ENCODE results near the gene WWTR1.

WWTR1 gene

DNA sequence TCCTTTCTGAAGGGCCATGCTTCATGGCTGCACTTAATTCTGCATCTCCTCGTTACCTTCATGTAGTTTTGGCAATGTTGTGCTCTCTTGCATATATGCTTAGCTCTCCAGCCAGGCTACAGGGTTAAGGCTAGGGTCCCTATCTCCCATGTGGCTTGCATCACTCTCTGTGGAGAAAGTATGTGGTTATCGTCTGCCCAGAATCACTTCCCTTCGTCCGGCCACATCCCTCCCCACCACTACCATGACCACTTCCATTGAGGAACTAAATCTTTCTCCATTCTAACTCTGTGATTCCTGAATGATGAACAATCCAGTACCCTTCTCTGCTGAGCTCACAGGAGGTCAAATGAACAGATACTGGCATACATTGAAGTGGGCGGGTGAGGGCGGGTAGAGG, 34.0 kb downstream of the WWTR1 start:
- no peak for DNase-seq (ENCODE audit: low read depth, low spot score)

DNA sequence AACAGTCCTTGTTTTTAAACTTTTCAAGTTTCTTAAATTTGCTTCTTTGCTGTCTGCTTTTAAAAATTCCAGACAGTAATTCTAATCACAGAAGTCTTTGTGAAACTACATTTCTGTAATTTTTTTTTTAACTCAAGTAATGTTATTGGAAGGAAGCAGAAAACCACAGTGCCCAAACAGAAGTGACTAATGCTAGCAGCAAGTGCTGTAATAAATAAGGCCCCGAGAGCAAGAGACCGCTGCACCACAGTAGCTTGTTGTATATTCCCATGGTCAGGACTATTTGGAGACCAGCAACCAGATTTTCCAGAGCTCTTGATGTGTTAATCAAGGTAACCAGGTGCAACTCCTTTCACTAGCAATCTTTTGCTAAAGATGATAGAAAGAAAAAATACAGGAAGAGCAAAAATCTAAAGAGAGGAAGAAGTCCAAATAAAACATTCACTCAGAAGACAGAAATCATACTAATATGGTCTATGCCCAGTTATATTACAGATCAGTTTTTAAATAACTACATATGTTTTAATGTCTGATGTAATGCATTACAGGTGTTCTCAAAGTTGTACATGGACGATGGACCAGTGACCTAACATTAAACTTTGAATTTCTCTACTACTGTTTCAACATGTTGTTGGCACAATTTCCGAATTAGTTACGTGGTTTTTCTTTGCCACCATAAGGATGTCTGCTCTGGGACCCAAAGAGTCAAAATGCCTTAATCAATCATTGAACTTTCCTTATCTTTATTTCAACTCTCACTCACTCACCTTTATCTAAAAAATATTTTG, 36.4 kb downstream of the WWTR1 start:
- no peak for DNase-seq (ENCODE audit: low read depth, low spot score)

DNA sequence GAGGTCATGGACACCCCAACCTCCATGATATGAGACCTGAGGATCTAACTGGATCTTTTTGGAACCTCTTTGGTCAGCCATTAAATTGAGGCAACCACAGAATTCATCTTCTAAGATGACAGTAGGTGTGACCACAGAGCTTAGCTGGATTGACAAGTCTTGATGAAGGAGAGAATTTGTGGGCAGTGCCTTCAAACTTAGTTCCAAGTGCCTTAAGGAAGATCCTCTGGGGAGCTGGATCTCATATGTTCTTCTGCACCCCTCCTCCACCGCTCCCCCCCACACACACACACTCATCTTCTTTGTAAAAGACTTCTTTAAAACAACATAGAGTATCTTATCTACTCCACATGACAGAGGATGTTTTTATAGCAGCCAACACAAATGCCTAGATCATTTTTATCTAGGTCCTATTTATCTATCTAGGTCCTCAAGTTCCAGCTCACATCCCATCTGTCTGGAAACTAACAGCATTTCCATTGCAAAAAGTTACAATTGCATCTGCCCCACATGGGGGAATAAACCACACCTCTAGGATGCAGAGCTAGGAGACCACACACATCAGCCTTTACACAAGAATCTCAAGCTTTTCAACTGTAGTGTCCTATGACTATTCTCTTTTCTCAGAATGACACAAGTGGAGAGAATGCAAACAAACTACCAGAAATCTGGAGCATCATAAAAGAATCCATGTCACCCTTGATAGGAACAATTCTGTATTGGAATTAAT, 37.4 kb downstream of the WWTR1 start:
- no peak for DNase-seq (ENCODE audit: low read depth, low spot score)

DNA sequence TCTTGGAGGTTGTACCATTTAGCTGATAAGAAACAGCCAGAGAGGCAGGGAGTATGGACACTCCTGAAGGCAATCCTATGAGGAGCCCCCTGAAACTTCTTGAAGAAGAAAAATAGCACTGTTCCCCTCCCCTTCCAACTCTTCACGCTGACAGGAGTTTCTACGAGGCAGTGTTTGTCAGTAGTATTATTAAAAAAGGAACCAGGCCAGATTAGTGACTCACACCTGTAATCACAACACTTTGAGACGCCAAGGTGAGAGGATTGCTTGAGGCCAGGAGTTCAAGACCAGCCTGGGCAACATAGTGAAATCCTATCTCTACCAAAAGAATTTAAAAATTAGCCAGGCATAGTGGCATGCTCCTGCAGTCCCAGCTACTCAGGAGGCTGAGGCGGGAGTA, 38.7 kb downstream of the WWTR1 start:
- DNase-seq (ENCODE audit: low read depth, low spot score), result no peak

DNA sequence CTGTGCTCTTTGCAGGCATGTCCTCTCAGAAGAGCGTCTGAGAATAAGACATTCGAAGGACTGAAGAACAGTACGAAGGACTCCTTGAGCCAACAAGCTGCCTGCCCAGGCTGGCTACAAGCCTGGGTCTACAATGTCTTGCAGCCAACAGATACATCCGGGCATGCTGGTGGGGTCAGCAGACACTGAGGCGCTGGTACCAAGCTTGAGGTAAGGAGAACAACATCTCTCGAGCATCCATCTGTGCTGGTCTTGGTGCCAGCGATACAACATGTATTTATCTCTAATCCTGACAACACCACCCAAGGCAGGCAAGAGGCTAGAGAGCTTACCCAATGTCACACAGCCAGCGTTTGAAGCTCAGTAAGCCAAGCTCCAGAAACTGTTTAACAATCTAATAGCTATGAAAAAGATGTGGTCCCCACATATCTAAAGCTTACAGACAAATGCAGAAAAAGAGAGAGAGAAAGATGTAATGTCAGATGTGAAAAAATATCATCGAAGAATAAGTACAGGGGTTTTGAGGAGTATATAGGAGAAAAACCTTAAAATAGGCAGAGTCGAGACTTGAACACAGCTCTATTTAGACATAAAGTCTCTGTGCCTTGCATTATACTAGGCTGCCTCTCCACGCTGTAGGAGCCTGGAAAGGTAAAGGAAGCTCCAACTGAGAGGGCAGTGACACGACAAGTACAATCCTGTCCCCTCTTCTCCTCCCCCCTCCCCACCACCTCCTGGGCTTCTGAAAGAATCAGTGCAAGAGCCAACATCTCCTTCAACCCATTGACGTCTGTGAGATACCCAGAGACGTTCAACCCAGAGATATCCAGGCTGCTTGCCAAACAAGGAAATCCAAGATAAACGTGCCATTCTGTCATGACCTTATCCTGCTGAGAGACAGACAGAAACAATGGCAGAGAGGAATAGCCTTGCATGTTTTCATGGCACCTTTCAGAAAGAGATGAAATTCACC, 39.4 kb downstream of the WWTR1 start:
- DNase-seq (ENCODE audit: low read depth, low spot score), result no peak

DNA sequence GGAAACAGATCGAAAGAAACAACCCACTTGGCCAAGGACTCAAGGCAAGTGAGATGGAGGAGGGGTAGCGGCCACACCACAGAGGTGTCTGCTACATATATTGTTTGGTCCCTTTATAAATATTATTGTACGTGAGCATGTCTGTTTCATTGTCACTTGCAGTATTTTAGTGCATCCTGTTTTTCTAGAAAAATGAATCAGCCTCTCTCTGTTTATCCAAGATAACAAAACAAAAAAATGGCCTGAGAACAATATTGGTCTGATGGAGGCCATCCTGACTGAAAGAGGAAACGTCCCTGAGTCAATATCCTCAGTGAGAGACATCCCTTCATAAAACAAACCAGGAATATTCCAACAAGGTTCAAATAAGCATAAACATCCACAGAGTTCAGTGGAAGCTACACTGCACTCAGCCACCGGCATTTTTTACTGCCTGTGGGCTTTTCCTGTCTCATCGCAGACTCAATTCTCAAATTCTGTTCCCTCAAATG, 42.0 kb downstream of the WWTR1 start:
- no peak for DNase-seq (ENCODE audit: low read depth, low spot score)

DNA sequence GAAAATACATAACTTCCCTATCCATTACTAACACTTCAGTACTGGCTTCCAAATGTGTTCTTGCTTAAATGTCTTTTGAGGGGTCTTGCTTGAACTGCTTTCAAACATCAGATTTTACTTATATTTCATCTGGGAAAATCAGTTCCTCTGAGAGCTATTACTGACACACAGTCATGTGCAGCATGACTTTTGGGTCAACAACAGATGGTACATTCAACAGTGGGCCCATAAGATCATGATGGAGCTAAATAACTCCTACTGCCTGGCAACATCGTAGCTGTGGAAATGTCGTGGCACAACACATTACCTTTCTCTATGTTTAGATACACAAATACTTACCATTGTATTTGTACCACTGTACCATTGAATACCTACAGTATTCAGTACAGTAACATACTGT, 43.8 kb downstream of the WWTR1 start:
- DNase-seq (ENCODE audit: low read depth, low spot score), result no peak

DNA sequence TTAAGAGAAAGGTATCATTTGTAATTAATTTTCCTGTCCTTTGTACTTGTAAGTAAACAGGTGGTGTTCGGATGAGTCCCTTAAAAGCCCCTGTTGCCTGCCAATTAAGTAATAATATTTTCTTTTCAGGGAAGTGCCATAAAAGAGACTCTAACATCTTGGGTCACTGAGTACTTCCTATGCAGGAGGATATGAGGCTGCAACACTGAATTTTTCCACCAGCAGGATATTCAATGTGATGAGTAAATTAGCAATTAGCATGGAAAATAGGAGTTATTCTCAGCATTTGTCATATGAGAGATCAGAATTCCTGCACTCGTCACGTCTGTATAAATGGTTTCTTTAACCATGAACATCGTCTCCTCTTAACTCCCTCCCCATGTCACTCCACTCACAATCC, 45.4 kb downstream of the WWTR1 start:
- DNase-seq (ENCODE audit: low read depth, low spot score), result no peak

DNA sequence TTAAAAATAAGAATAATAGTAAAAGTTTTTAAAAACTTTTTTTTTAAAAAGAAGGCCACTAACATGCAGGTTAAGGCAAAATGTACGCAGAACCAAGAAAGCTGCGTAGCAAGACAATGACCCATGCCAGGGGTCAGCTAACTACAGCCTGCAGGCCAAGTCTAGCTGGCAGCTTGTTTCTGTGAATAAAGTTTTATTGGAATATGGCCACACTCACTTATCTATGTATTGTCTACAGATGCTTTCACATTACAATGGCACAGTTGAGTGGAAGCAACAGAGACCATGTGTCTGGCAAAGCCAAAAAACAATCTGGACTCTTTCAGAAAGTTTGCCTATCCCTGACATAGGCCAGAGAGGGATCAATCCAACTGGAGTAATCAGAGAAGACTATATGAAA, 46.7 kb downstream of the WWTR1 start:
- DNase-seq (ENCODE audit: low read depth, low spot score), result no peak

DNA sequence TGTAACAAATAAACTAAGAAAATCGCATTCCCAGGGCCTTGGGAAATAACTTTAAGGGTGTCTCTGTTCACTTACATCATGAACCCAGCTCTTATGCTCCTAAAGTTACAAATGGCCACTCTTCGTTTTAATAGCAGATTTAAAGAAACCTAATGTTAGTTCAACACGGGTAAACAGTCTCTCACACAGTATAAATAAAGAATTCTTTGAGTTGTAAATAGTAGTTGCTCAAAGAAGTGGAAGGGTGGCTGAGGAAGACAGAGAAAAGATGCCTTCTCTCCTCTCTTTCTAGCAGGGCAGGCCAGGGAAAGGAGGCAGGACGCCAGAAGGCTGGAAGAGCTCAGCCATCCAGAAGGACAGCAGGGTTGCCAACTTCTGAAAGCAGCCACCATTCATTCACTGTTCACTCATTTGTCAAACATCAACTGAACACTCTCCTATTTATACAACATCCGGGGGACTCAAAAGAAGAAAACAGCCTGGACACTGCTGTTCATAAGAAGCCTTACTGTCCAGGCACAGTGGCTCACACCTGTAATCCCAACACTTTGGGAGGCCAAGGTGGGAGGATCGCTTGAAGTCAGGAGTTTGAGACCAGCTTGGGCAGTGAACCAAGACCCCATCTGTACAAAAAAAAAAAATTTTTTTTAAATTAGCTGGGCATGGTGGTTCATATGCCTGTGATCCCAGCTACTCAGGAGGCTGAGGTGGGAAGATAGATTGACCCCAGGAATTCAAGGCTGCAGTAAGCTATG, 47.3 kb downstream of the WWTR1 start:
- no peak for DNase-seq (ENCODE audit: low read depth, low spot score)

DNA sequence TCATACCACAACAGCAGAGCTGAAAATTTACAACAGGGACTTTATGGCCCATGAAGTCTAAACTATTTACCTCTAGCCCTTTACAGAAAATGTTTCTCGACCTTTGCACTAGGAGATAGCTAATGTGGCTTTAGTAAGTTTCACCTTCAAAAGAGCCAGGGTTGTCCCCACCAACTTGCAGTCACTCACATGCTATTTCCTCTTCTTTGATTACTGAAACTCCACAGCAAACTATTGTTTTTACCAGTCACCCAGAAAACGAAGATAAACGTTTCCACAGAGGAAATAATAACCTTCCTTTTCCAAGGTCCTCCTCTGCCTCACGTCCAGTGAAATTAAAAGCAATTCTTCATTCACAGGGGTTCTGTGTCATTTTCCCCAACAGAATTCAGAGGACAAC, 48.2 kb downstream of the WWTR1 start:
- no peak for DNase-seq (ENCODE audit: low read depth, low spot score)

DNA sequence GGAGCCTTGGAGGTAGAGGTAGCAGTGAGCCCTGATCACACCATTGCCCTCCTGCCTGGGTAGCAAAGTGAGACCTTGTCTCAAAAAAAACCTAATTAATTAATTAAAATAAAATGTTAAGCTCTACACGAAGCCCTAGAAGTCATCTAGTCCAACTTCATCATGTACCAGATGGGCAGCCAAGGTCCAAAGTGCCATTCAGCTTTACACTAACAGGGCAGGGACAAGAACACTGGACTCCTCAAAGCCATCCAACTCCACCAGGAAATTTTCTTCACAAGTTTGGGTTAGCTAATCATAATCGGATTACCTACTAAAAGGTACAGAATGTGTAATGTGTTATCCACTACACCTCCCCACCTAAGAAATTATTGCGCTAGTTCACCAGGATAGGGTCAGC, 48.8 kb downstream of the WWTR1 start:
- no peak for DNase-seq (ENCODE audit: low read depth, low spot score)

DNA sequence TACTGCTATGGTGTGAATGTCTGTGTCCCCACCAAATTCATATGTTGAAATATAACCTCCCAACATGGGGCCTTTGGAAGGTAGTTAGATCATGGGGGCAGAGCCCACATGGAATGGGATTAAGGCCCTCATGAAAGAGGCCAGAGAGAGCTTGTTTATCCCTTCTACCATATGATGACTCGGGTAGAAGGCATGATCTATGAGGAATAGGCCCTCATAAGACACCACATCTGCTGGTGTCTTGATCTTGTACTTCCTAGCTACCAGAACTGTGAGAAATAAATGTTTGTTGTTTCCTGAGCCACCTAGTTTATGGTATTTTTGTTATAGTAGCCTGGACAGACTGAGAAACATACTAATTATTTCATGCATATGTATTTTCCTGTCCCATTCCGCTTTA, 51.9 kb downstream of the WWTR1 start:
- DNase-seq (ENCODE audit: low read depth, low spot score), result no peak

DNA sequence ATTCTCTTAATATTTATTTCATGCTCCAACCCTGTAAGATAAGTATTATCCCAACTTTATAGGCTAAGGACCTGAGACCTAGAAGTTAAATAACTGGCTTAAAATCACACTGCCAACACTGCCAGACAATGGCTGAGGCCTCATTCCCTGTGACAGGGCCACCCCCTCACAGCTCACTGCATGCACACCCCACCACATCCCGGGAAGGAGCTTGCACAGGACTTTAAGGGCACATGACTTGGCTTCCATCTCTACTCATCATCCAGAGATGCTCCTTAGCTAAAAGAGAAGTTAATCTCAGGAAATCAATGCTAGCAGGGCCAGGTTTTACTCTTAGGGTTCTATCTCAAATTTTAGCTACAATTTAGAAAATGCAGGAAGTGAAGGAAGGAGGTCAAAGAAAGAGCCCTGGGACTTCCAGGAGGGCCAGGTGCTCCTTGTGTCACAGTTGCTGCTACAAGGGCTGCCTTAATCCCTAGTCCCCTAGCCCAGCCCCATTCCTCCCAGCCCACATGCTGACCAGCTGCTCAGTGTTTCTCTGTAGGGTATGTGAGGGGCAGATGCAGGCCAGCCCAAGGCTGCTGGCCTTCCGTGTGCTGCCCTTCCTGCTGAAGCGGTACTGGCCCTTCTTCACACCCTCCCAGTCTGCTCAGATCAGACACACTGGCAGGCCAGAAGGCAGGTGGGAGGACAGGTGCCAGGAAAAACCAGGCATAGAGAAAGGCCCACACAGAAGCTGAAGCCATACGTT, 53.5 kb downstream of the WWTR1 start:
- DNase-seq (ENCODE audit: low read depth, low spot score), result no peak

DNA sequence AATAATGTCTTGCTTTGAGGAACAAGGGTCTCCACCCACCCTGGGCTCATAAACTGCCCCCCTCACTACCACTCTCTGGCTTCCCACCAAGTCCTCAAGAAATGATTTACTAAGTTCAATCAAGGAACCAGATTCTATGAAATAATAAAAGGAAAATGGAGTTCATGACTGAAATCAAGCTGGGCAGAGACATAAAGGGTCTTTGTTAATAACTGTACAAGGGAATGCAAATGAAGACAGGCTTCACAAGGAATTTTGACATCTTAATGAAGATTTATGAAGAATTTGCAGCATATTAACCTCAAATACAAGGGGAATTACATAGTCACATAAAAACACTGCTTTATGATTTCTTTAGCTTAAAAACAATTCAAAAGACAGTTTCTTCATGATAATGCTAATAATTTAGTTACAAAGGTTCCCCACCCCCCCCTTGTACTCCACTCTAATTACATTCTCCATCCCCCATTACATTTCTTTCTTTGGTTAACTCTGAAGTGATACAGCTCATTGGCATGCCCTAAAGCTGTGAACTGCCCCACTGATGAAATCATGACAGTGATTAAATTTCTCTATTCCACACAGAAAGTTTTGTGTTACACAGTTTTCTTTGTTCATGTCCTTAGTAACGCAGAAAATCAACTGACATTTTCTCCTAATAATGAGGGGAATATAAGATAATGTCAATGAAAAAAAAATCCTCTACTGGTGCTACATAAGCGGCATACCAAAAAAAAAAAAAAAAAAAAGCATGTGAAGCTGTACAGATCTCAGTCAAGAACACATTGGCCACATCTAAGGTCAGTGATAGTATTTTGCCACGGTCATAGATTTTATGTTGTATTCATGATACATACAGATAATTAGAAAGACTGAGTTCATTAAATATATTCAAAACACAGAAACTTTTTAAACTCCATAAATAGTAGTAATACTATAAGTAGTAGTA, 54.4 kb downstream of the WWTR1 start:
- no peak for DNase-seq (ENCODE audit: low read depth, low spot score)

DNA sequence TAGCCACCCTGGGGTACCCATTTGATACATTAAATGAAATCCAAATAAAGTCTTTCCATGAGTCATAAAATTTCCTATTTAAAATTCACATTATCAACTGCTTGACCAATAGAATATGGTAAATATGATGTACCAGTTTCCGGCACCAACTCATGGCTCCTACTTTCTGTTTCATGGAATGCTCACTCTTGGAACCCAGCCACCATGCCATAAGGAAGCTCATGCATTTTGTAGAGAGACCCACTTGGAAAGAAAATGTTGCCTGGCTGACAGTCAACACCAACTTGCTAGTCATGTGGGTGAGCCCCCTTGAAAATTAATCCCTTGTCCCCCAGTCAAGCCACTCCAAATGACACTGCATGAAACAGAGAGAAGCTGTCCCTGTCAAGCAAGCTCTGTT, 57.2 kb downstream of the WWTR1 start:
- no peak for DNase-seq (ENCODE audit: low read depth, low spot score)

DNA sequence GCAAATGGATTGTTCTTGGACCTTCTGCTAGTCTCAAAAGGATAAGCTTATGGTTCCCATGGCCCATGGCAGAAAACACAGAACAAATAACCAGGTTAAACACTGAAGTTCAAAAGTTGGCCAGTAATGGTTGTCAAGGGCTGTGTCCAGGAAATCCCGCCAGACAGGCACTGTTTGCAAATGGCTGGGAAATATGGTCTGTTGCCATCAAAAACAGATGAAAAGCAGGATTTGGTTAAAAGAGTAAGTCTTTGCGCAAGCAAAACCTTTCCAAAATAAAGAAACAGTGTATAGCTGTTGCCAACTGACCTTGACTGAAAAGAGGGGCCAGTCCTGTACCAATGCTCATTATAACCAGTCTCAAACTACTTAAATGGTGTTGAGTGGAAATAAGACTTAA, 58.6 kb downstream of the WWTR1 start:
- no peak for DNase-seq (ENCODE audit: low read depth, low spot score)

DNA sequence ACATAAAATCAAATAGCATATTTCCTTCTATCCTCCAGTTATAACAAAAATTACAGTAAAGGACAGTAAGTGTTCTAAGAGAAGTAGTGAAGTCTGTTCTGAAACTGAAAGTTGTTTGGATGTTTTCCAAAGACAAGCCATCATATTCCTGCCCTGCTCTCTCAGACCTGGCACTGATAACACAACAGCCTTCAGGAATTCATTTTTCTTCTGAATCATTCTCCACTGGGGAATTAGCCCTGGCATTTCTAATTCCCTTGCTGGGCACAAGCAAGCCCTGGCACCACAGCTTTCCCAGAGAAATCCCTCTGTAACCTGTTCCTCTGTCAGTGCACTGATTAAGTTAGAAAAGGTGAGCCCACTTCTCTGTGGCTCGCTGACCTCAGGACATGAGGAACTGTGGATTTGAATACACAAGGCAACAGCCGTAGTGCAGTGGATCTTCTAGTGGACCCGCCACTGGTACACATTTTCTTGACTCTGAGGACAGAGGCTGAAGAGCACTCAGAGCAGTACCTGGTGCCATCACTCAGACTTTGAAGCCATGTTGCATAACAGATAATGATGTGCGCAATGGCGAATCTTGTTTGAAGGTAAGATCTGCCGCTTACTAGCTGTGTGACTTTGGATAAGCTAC, 61.6 kb downstream of the WWTR1 start:
- DNase-seq (ENCODE audit: low read depth, low spot score), result no peak

Measured in activated naive CD8-positive, alpha-beta T cell treated with anti-CD3 and anti-CD28 coated beads, Interleukin-2, amount 50 U/mL, for 16 hours (primary cell).